H1 (cell line): Measurements from ENCODE around the gene LSM3. TPM values are rescaled to one million over a fixed set of nuclear protein-coding genes. Genes with fewer than 3 reads are reported as not detected.

Experiments
- CTCF ChIA-PET: fragments of 300-600 bp; sonication (Branson Sonifier 250); formaldehyde crosslinking; loops from one replicate; lab custom pipeline; 2021; ENCODE audit not compliant: partially characterized antibody; lab: Charles Lee
- POLR2A ChIA-PET: fragments of 300-600 bp; sonication (Branson Sonifier 250); formaldehyde crosslinking; loops from one replicate; lab custom pipeline; 2021; ENCODE audit warnings: inconsistent platforms; ENCODE audit not compliant: partially characterized antibody; lab: Charles Lee
- DNase-seq, 2 experiments: peaks; one replicate each; pipeline versions ENCODE4 v3.0.0 to v3.0.0-alpha.2; 2010 to 2022; ENCODE audit warnings: low spot score in 2 of 2, low read depth in 1 of 2, mixed read lengths in 1 of 2
- FAIRE-seq: peaks from 2 replicates; lab custom pipeline; 2011; peaks lifted over from hg19 to GRCh38; lab: Jason Lieb, UNC
- H2AFZ ChIP-seq: 2 replicates; pipeline ENCODE4 v1.8.1; 2012; ENCODE audit warnings: low read length, inconsistent platforms
- H2AK5ac ChIP-seq: 2 replicates; pipeline ENCODE4 v1.6.1; 2013; ENCODE audit warnings: low read depth, low read length
- H2BK120ac ChIP-seq: replicated peaks from 2 replicates; pipeline ENCODE3; 2013; ENCODE audit warnings: low read depth, low read length, inconsistent platforms
- H2BK12ac ChIP-seq: 2 replicates; pipeline ENCODE4 v1.6.1; 2013; ENCODE audit warnings: low read depth, low read length
- H2BK15ac ChIP-seq: 2 replicates; pipeline ENCODE4 v1.6.1; 2013; ENCODE audit warnings: low read length
- H2BK20ac ChIP-seq: 2 replicates; pipeline ENCODE4 v1.6.1; 2013; ENCODE audit warnings: low read length
- H2BK5ac ChIP-seq: 2 replicates; pipeline ENCODE4 v1.6.1; 2013; ENCODE audit warnings: low read depth, low read length
- H3K14ac ChIP-seq: 2 replicates; pipeline ENCODE4 v1.6.1; 2013; ENCODE audit warnings: inconsistent platforms; ENCODE audit not compliant: insufficient read length
- H3K18ac ChIP-seq: 2 replicates; pipeline ENCODE4 v1.6.1; 2013; ENCODE audit warnings: low read length; ENCODE audit errors: extremely low read depth
- H3K23ac ChIP-seq: 2 replicates; pipeline ENCODE4 v1.6.1; 2013; ENCODE audit warnings: inconsistent platforms; ENCODE audit not compliant: insufficient read length
- H3K23me2 ChIP-seq: 2 replicates; pipeline ENCODE4 v1.6.1; 2013; ENCODE audit warnings: low read depth, low read length
- H3K27ac ChIP-seq: 2 replicates; pipeline ENCODE4 v1.6.1; 2011; ENCODE audit warnings: low read depth, low read length, inconsistent platforms
- H3K27me3 ChIP-seq, 4 experiments: replicated peaks in 1 of 4; 1 replicate in 1 of 4; 2 replicates in 3 of 4; pipeline versions ENCODE4 v1.6.1 to v1.8.1; 2011 to 2013; ENCODE audit warnings: low read length in 3 of 4, mild to moderate bottlenecking in 3 of 4, inconsistent platforms in 2 of 4, mixed read lengths in 2 of 4, moderate library complexity in 1 of 4; ENCODE audit not compliant: control insufficient read depth in 3 of 4, insufficient read depth in 3 of 4; ENCODE audit errors: extremely low read depth in 1 of 4
- H3K36me3 ChIP-seq, 4 experiments: 2 replicates each; pipeline versions ENCODE4 v1.6.1 to v1.8.1; 2011 to 2013; ENCODE audit warnings: mild to moderate bottlenecking in 4 of 4, low read length in 3 of 4, moderate library complexity in 2 of 4, control low read depth in 1 of 4, inconsistent platforms in 1 of 4; ENCODE audit not compliant: insufficient read depth in 4 of 4, control insufficient read depth in 2 of 4
- H3K4ac ChIP-seq: replicated peaks from 2 replicates; pipeline ENCODE3; 2013; ENCODE audit warnings: low read length, low read depth, mixed read lengths, inconsistent platforms; ENCODE audit not compliant: insufficient read length
- H3K4me1 ChIP-seq, 4 experiments: replicated peaks in 1 of 4; 1 replicate in 1 of 4; 2 replicates in 3 of 4; pipeline versions ENCODE4 v1.6.1 to v1.8.1; 2011 to 2013; ENCODE audit warnings: low read length in 3 of 4, inconsistent platforms in 2 of 4, mixed read lengths in 1 of 4; ENCODE audit not compliant: insufficient read depth in 4 of 4, control insufficient read depth in 3 of 4
- H3K4me2 ChIP-seq, 2 experiments: 2 replicates each; pipeline versions ENCODE4 v1.6.1 to v1.8.1; 2011 to 2013; ENCODE audit warnings: low read depth in 2 of 2, low read length in 2 of 2, control low read depth in 1 of 2, inconsistent platforms in 1 of 2, mild to moderate bottlenecking in 1 of 2; ENCODE audit not compliant: insufficient read depth in 1 of 2
- H3K4me3 ChIP-seq, 4 experiments: fragments of 200-600, 300-600 bp in 1 of 4; sonication (generic), shearing (Covaris generic), sonication (Bioruptor Twin) in 1 of 4; 2 replicates each; pipeline versions ENCODE4 v1.5.1 to v1.8.1; 2011 to 2016; ENCODE audit warnings: low read length in 4 of 4, low read depth in 3 of 4, control low read depth in 2 of 4, inconsistent platforms in 2 of 4, mild to moderate bottlenecking in 2 of 4, mixed read lengths in 1 of 4, moderate library complexity in 1 of 4; ENCODE audit not compliant: insufficient read depth in 2 of 4; ENCODE audit errors: extremely low read depth in 1 of 4
- H3K56ac ChIP-seq: replicated peaks from 2 replicates; pipeline ENCODE3; 2013; ENCODE audit warnings: low read depth, mild to moderate bottlenecking, mixed read lengths, low read length, inconsistent platforms; ENCODE audit not compliant: insufficient read length
- H3K79me1 ChIP-seq: 2 replicates; pipeline ENCODE4 v1.6.1; 2013; ENCODE audit warnings: low read depth, low read length, control low read depth
- H3K79me2 ChIP-seq, 2 experiments: 2 replicates each; pipeline versions ENCODE4 v1.6.1 to v1.8.1; 2012 to 2013; ENCODE audit warnings: low read length in 2 of 2, mild to moderate bottlenecking in 2 of 2, inconsistent platforms in 1 of 2; ENCODE audit not compliant: insufficient read depth in 2 of 2, control insufficient read depth in 1 of 2
- H3K9ac ChIP-seq, 4 experiments: replicated peaks in 1 of 4; 1 replicate in 1 of 4; 2 replicates in 3 of 4; pipeline versions ENCODE4 v1.6.1 to v1.8.1; 2011 to 2013; ENCODE audit warnings: low read depth in 3 of 4, low read length in 3 of 4, control low read depth in 2 of 4, mild to moderate bottlenecking in 2 of 4, moderate library complexity in 2 of 4, inconsistent platforms in 1 of 4; ENCODE audit errors: extremely low read depth in 1 of 4
- H3K9me3 ChIP-seq, 2 experiments: 2 replicates each; pipeline versions ENCODE4 v1.6.1 to v1.8.1; 2012 to 2013; ENCODE audit warnings: mild to moderate bottlenecking in 2 of 2, moderate library complexity in 2 of 2, control low read depth in 1 of 2, inconsistent platforms in 1 of 2, low read depth in 1 of 2, low read length in 1 of 2, mixed read lengths in 1 of 2; ENCODE audit not compliant: insufficient read depth in 2 of 2
- H4K20me1 ChIP-seq, 2 experiments: replicated peaks in 1 of 2; 2 replicates each; pipeline versions ENCODE3 to v1.8.1; 2011 to 2013; ENCODE audit warnings: inconsistent platforms in 2 of 2, low read length in 2 of 2, mild to moderate bottlenecking in 1 of 2; ENCODE audit not compliant: insufficient read depth in 2 of 2, control insufficient read depth in 1 of 2
- H4K5ac ChIP-seq: 2 replicates; pipeline ENCODE4 v1.6.1; 2013; ENCODE audit warnings: low read length, low read depth, mixed read lengths, inconsistent platforms; ENCODE audit not compliant: insufficient read length
- H4K8ac ChIP-seq: 2 replicates; pipeline ENCODE4 v1.8.0; 2013; ENCODE audit warnings: mild to moderate bottlenecking, moderate library complexity, low read length, inconsistent platforms; ENCODE audit not compliant: insufficient read depth; ENCODE audit errors: extremely low read depth
- H4K91ac ChIP-seq: replicated peaks from 2 replicates; pipeline ENCODE3; 2013; ENCODE audit warnings: low read length, mixed read lengths, inconsistent platforms; ENCODE audit not compliant: insufficient read length
- ATF2 ChIP-seq: IDR thresholded peaks from 2 replicates; pipeline ENCODE4 v1.6.1; 2012; ENCODE audit warnings: low read length, inconsistent platforms
- ATF3 ChIP-seq: IDR thresholded peaks from 2 replicates; pipeline ENCODE4 v1.6.1; 2011; ENCODE audit warnings: low read depth, mild to moderate bottlenecking, low read length; ENCODE audit not compliant: insufficient read depth
- CTBP2 ChIP-seq: IDR thresholded peaks from 2 replicates; pipeline ENCODE4 v1.7.0; 2011; ENCODE audit warnings: borderline replicate concordance, mild to moderate bottlenecking, moderate library complexity, mixed read lengths, low read length; ENCODE audit not compliant: insufficient read depth, insufficient read length
- EGR1 ChIP-seq: IDR thresholded peaks from 2 replicates; pipeline ENCODE4 v1.6.1; 2011; ENCODE audit warnings: low read depth, low read length, borderline replicate concordance
- NANOG ChIP-seq: IDR thresholded peaks from 2 replicates; pipeline ENCODE4 v1.6.1; 2011; ENCODE audit warnings: low read length, low read depth, mild to moderate bottlenecking, inconsistent platforms; ENCODE audit not compliant: insufficient read depth, poor library complexity, severe bottlenecking
- POLR2A ChIP-seq, 2 experiments: IDR thresholded peaks; 1 replicate in 1 of 2; 2 replicates in 1 of 2; pipeline ENCODE4 v1.6.1; 2011; ENCODE audit warnings: low read depth in 2 of 2, low read length in 2 of 2, mild to moderate bottlenecking in 2 of 2; ENCODE audit errors: control extremely low read depth in 1 of 2
- POU5F1 ChIP-seq: IDR thresholded peaks from 2 replicates; pipeline ENCODE4 v1.6.1; 2011; ENCODE audit warnings: low read depth, mild to moderate bottlenecking, low read length, moderate library complexity
- SAP30 ChIP-seq: fragments of 300-600 bp; sonication (generic); IDR thresholded peaks from 2 replicates; pipeline ENCODE4 v1.7.1; 2012; ENCODE audit warnings: low read length, moderate library complexity, mild to moderate bottlenecking, inconsistent platforms; ENCODE audit not compliant: insufficient read depth, insufficient replicate concordance
- SP1 ChIP-seq: IDR thresholded peaks from 2 replicates; pipeline ENCODE4 v1.6.1; 2011; ENCODE audit warnings: low read depth, low read length
- USF2 ChIP-seq: IDR thresholded peaks from 2 replicates; pipeline ENCODE4 v1.6.1; 2011; ENCODE audit warnings: low read length, improper control_type of control experiment
- YY1 ChIP-seq: IDR thresholded peaks from 2 replicates; pipeline ENCODE4 v1.6.1; 2011; ENCODE audit warnings: low read depth, mild to moderate bottlenecking, low read length
- polyA plus RNA-seq, 7 experiments: library from polyadenylated mRNA; depleted of rRNA in 3 of 7; stranded (reverse) in 5 of 7; unstranded in 2 of 7; fragments of >200 nt in 5 of 7; fragments of 200-250 nt in 2 of 7; gene quantifications; 1 replicate in 5 of 7; 2 replicates in 1 of 7; 4 replicates in 1 of 7; pipeline versions ENCODE4 v1.2.1 to v1.2.3, GENCODE V29; 2011 to 2013; ENCODE audit warnings: missing spikeins in 2 of 7, mixed read lengths in 2 of 7
- total RNA-seq: library from RNA; stranded (reverse); fragmentation: NEBNext Ultra II Directional; extraction: Animal tissue kit (Norgen Biotek cat#: 25700); gene quantifications from 2 replicates; pipeline ENCODE4 v1.2.1, GENCODE V29; 2021

The LSM3 gene
- total and polyA plus RNA-seq, 2 of the 8 experiments (the other 6 are each of a cell fraction or from before 2014, with no cell fraction given), result 7.1 to 25.4 TPM

- Histone ChIP-seq H4K20me1 (no peaks in the 10 kb centered on the region), H3K27me3 (no peaks in the 10 kb centered on the region), H2BK120ac (no peak overlapping the region), H3K23ac (no peak overlapping the region), H4K5ac (no peak overlapping the region), H3K9ac (no peak overlapping the region), H4K8ac (no peak overlapping the region), H3K4me2 (no peak overlapping the region), H3K56ac (no peak overlapping the region), H3K4me3 (no peak overlapping the region), H3K9me3 (peaks cover 0 to 8% of the 10 kb centered on the region in 2 experiments; a peak in 2 of 4 replicates), H3K27ac (no peak overlapping the region), H2BK15ac (no peak overlapping the region), H3K18ac (no peak overlapping the region), H3K36me3 (no peaks in the 10 kb centered on the region), H3K4ac (no peak overlapping the region), H4K91ac (no peak overlapping the region), H2BK5ac (no peak overlapping the region), H2AFZ (no peak overlapping the region), H3K79me2 (no peaks in the 10 kb centered on the region), H3K23me2 (no peaks in the 10 kb centered on the region), H2BK12ac (no peak overlapping the region), H3K79me1 (no peaks in the 10 kb centered on the region), H3K14ac (no peak overlapping the region), H3K4me1 (peaks cover 0 to 2% (median 0%) of the 10 kb centered on the region in 4 experiments; a peak in 3 of 7 replicates), H2BK20ac (no peak overlapping the region), H2AK5ac (no peak overlapping the region)
- DNase-seq (no peak), FAIRE-seq (no peak)
- POLR2A ChIA-PET, result no interaction called here
- CTCF ChIA-PET, result interaction anchor here (1.0 to 11.1 kb wide), 2 partner anchors 17 to 57 kb away, joined by 3 to 157 read pairs; no protein-coding TSS in a partner anchor
- no peak for TF ChIP-seq NANOG
- no peak for TF ChIP-seq USF2
- no peak for TF ChIP-seq SAP30
- TF ChIP-seq POLR2A (IDR thresholded peaks at IDR 0.05; ENCODE audit: control extremely low read depth in 1 of 2, low read depth in 2 of 2, low read length in 2 of 2), result no peak
- TF ChIP-seq ATF3, result no peak
- no peak for TF ChIP-seq YY1
- TF ChIP-seq ATF2, result no peak
- TF ChIP-seq POU5F1, result no peak
- no peak for TF ChIP-seq CTBP2
- TF ChIP-seq EGR1, result no peak
- no peak for TF ChIP-seq SP1
Observed at GRCh38 chr3:14218355-14218754, 39.7 kb downstream of the LSM3 start.
